Measurements from ENCODE around the gene SFTPA2.

- TF ChIP-seq, protein P1, sequence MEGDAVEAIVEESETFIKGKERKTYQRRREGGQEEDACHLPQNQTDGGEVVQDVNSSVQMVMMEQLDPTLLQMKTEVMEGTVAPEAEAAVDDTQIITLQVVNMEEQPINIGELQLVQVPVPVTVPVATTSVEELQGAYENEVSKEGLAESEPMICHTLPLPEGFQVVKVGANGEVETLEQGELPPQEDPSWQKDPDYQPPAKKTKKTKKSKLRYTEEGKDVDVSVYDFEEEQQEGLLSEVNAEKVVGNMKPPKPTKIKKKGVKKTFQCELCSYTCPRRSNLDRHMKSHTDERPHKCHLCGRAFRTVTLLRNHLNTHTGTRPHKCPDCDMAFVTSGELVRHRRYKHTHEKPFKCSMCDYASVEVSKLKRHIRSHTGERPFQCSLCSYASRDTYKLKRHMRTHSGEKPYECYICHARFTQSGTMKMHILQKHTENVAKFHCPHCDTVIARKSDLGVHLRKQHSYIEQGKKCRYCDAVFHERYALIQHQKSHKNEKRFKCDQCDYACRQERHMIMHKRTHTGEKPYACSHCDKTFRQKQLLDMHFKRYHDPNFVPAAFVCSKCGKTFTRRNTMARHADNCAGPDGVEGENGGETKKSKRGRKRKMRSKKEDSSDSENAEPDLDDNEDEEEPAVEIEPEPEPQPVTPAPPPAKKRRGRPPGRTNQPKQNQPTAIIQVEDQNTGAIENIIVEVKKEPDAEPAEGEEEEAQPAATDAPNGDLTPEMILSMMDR (IDR thresholded peaks at IDR 0.05): peak; percentile 26 to 57 (median 52)
- TF ChIP-seq POLR2A (IDR thresholded peaks at IDR 0.05): no peak
Measured at GRCh38 chr10:79608505-79609375, 48.5 kb upstream of the SFTPA2 start.
